ENCODE results near the gene TANC1.

The TANC1 gene

DNA sequence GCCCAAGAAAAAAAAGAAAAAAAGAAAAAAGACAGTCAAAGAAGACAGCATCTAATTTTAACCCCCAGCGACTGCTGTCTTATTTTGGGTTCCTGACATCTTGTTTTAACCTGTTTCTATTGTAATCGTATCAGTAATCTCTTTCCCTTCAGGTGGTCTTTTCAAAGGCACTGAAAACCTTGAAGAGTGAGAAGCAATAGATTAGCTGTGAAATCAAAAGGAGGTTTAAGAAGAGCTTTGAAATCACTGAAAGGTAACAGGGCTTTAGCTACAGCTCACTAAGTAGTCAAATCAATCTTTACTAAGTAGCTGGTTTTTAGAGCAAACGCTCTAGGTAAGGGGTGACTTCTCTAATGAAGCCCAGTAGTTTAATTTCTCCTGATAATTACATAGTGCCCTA is 5.4 kb upstream of the TANC1 start:
- peak; percentile 5 for DNase-seq

DNA sequence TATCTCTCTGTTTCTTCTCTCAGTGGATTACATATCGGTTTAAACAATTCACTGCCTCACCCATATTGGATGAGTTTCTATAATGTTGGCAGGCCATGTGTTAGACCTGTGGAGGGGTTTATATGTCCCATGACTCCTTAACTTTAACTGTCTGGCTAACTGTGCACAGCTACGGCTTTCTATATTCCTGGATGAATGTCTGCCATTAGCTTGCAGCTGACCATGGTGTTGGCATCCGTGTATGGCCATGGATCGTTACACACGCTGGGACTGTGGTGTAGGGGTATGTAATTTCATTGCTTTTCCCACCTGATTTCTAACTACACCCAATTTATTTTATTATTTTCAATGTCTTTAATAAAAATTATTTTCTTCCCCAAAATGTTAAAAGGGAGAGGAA is 3.3 kb upstream of the TANC1 start:
- DNase-seq: peak; percentile 8

DNA sequence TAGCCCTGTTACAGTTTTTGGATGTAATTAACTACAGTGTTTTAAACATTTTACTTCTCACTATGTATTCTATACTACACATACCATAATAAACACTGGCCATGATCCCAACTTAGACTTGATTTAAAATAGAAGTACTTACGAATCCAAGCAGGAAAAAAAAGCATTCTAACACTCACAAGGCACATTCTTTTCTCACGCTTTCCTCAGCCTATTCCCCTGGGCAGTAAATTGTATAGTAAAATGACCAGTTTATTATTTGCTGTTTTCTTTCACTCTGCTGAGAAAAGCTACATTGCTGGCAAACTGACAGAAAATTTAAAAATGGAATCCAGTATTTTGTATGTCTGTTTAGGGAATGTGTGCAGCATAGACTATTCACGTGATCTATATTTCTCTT is 2.8 kb upstream of the TANC1 start:
- no peak for DNase-seq

DNA sequence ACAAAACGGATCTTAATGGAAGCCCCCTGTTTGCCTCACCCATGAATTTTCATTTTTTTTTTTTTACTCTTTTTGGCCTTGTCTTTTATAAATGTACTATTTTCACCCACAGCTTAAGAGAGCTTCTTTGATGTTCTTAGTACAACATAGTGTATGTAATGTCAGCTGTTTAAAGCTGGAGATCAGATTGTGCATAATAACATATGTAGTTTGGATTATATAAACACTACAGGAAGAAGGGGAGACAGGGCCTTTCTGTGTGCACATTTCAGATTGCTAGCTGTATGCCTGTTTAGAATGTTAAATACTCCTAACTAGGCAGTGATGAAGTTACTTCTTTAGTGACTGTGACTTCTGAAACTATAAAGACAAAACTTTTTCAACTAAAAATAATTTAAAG is 2.1 kb upstream of the TANC1 start:
- DNase-seq: no peak

DNA sequence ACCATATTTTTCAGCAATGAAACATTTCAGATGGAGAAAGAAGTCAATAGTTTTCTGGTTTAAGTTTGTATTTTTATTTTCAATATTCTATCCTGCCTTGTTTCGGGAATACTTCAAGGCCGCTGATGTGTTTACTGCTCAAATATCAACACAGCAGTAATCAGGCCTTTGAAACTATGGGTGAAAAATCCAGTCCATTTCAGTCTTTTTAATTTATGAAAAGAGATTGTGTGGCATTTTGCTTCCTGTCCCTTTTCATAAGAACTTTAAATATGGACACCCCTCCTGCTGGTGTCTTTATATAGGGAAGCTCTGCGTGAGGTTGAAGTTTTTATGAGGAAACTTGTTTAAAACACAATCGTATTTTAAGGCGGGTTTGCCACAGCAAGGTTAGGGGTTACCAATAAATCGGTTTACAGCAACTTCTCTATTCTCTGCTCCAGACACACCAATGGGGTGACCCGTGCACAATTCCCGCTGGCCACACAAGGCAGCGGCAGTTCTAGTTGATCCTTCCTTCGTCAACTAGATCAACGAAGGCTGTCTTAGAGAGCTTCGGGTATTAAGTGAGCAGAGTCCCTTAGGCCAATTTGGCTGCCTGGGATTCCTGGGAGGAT is 1.2 kb upstream of the TANC1 start:
- DNase-seq: no peak

DNA sequence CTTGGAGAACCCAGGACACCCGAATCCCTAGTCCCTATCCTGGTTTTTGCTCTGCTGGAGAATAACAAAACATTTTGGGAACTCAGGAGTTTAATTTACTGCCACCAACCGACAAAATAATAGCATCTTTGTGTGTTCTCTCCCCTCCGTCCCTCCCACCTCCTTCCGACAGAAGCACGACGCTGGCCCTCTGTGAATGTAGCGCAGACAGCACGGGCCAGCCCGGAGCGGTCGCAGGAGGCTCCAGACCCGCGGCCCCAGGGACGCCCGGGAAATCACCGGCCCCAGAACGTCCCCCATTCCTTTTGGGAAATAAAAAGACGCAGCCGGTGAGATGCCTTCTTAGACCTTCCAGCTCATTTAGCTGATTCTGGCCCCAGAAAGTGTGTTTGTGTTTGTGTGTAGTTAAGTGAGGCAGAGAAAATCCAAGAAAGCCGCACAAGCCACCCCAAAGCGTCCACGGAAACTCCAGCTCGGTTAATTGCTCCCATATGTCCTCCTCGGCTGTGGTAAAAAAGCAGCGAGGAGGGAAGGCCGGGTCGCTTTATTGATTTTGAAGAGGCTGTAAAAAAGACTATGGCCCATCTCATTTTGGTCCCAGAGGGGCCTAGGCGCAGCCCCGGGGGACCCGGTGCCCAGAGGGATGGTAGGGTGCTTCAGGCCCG is 577 bp upstream of the TANC1 start:
- peak; percentile 76 for DNase-seq

DNA sequence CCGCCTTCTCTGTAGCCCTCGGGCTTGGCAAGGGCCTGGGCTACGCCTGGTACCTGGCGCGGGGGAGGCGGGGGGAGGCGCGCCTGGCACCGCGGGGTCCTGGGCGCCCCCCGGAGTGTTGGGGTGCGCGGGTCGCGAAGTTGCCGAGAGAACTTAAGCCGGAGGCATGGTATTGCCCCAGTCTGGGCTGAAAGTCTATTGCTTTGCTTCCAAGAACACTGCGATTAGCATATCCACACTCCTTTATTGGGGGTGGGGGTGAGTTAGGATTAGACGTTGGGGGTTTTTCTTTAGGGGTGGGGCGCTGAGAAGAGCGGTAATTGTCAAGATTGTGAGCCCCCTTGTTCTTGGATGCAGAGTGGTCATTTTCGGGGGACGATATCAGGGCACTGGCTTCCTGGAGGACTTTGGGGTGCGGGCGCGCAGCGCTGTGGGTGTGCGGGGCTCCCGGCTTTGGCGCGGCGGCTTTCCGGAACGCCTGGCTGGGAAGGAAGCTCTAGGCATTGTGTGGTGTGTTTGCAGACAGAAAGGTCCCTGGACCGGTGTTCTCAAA is 798 bp downstream of the TANC1 start:
- DNase-seq: no peak

DNA sequence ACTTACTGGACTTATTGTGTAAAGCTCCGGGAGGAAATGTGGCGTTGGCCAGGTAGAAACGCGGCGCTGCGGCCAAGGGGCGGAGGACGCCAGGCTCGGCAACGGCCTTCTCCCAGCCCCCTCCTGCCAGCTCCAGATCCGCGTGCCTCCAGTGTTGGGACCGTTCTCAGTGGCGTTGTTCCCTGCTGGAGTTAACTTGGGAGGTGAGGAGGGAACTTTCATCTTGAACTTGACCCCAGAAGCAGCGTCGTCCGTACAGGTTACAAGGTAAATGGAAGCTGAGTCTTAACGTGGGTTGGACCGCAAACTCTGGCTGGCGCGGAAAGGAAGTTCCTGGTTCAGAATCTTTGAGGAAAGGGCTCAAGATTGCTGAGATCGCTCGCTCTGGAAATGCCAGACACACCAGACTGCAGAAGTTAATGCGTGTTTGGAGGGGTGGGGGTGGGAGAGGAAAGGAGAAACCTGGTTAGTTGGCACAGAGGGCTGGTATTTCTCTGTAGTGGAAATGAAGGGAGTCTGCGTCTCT is 1.3 kb downstream of the TANC1 start:
- peak; percentile 57 for DNase-seq

DNA sequence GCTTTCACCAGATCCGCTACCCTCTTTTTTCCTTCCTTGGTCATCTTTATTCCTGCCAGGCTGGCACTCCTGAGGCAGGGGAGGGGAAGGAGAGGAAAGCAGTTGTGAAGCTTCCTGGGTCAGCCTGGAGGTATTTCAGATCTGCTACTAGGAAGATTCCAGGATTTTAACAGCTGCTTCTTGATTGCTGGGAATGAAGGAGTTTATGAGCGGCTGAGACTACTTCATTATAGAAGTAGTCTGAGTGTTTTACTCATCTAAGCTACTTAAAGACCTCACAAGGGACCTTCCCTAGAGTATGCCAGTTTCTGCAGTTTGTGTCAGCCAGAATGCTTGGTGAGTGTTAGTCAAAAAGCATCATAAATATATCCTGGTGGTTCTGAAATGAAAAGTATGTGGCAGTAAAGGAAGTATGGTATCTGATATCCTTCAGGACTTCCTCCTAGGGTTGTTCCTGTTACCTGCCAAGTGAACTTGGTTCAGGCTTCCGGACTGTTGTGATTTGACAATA is 1.9 kb downstream of the TANC1 start:
- peak; percentile 55 for DNase-seq

DNA sequence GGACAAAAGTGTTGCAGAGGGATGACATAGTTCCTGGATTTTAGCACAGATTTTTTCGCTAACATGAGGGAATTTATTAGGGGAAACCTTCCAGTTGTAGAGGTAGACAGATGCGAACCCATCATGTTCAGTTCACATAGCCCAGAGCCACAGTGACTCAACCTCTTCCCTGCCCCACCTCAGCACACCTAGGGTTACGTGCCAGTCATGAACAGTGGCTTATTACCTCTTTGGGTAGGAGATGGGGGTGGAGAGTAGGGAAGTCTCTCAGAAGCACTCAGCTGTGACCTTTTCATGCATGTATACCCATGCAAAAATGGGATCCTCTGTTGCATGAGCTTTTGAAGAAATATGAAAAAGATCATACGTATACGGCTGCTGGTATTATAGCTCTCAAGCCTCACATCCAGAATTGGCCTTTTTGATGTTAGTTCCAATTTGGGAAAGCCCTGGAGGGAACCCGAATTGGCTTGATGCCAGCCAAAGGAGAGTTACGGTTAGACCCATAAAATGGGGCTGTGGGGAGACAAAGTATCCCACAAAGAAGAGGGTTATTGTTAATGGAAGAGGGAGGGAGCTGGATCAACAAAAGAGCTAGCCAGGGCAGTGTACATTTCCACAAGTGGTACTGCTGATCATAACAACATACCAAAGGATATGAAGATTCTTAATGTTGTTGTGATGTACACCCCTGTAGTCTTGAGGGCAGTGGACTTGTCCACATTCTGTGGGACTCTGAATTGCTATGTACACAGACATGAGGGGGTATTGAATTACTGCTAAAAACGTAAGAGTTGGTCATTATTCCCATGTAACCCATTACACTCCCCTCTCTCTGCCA is 4.9 kb downstream of the TANC1 start:
- peak; percentile 93 for DNase-seq

DNA sequence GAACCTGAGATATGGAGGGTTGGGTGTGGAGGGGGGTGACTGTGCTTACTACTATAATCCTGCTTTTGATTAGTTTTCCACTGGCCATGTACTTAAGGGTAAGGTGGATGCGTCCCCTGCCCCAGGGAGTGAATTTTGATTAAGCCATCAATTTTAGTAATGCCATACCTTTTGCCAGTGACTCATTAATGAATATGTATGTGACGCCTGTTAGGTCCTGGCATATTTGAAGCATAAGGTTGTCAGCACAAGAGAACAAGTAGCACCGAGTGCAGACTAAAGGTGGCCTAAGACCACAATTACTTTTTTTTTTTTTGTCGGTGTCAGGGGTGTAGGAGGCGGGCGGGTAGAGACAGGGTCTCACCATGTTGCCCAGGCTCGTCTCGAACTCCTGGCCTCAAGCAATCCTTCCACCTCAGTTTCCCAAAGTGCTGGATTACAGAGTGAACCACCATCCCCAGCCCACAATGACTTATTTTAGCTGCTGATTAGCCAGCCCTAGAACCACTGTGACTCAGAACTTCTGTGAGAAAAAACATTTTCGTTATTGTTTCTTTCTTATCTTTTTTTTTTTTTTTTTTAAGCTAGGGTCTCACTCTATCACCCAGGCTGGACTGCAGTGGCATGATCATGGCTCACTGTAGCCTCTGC is 7.0 kb downstream of the TANC1 start:
- DNase-seq: no peak

DNA sequence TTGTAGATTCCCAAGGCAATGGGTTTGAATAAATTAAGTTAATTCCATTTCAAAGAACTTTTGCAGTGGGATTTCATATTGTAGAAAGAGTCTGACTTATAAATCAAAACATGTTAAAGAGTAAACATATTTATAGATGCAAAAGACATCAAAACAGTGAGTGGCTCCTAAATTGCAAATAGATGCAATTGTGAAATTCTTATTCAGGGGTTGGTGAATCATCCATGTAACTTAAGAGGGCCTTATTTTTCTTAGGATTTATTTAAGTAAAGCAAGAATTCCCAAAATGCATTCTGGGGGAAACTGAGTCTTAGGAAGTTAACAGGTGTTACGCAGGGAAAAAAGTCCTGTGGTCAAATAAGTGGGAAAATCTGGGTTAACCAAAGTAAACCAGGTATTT is 11.3 kb downstream of the TANC1 start:
- no peak for DNase-seq

DNA sequence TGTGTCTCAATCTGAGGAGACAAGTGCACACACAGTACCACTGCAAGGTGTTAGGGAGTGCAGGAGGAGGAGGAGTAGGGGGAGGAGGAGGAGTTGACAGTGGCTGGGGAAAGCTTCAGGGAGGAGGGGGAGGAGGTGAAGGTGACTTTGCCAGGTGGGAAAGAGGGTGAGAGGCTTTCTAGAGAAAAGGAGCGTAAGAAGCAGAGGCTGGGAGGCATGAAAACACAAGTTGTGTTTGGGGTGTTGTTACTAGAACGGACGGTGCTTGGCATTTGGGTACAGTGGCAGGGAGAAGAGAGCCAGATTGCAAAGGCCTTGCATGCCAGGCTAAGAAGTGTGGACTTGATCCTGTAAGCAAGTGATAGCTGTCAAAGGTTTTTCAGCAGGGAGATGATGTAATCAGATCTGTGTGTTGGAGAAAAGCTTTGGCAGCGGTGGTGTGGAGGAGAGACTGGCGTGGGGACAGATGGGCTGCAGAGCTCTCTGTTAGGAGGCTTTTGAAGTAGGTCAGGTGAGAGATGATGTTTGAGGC is 16.2 kb downstream of the TANC1 start:
- DNase-seq: peak; percentile 69

DNA sequence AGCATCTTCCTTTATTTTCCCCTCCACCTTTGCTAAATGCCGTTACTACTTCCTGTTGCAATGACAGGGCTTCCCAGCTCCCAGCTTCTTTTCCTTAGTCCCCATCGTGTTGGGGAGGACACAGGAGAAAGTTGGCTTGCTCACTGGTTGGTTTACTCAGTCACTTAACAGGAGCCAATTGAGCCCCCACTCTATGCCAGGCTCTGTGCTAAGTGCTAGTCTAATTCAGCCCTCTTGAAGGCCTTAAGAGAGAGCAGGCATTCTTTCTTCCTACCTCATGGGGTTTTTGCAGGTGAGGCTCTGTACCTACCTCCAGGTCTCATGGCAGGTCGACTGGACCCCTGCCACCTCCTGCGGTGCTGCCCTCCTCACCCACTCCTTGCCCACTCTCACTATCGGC is 20.1 kb downstream of the TANC1 start:
- DNase-seq: no peak

DNA sequence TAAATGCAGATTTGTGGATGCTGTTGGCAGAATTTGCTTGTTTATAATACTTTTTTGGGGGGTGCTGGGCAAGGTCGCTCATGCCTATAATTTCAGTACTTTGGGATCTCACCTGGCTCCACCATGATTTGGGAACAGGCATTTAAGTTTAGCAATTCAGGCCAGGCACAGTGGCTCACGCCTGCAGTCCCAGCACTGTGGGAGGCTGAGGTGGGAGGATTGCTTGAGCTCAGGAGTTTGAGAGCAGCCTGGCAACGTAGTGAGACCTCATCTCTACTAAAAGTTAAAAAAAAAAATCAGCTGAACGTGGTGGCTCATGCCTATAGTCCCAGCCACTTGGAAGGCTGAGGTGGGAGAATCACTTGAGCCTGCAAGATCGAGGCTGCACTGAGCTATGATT is 20.7 kb downstream of the TANC1 start:
- DNase-seq: no peak

DNA sequence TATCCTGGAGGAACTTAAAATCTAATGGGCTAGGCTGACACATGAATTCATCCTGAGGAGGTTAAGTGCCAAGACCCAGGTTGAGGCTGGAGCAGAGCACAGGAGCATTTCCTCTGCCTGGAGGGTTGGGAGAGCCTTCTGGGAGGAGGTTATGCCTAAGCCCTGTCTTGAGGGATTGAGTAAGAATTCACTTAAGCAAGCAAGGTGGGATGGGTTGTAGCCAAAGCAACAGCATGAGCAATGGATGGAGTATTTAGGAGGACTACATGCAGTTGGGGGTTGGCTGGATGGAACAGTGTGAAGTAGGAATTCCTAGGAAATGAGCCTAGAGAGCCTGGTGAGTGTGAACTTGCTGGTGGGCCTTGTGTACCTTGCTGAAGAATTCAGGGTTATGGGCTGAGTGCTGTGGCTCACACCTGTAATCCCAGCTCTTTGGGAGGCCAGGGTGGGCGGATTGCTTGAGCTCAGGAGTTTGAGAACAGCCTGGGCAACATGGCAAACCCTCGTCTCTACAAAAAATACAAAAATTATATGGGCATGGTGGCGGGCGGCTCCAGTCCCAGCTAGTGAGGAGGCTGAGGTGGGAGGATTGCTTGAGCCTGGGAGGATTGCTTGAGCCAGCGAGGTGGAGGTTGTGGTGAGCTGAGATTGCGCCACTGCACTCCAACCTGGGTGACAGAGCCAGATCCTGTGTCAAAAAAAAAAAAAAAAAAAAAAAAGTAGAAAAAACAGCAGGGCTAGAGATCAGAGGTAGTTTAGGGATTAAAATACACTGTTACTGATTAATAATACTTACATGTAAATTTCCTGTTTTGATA is 22.2 kb downstream of the TANC1 start:
- DNase-seq: no peak

DNA sequence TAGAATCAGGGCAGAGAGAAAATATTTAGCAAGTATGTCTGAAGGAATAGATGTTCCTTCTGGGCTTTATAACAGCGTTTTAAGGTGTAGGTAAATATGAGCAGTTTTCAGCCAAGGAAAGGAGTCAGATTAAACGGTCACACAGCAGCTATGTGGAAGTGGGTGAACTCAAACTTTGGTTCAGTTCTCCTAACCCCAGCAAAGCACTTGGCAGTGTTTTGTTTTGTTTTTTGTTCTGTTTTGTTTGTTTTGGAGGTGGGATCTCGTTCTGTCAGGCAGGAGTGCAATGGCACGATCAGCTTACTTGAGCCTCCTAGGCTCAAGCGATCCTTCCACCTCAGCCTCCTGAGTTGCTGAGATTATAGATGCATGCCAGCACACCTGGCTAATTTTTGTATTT is 24.6 kb downstream of the TANC1 start:
- no peak for DNase-seq

DNA sequence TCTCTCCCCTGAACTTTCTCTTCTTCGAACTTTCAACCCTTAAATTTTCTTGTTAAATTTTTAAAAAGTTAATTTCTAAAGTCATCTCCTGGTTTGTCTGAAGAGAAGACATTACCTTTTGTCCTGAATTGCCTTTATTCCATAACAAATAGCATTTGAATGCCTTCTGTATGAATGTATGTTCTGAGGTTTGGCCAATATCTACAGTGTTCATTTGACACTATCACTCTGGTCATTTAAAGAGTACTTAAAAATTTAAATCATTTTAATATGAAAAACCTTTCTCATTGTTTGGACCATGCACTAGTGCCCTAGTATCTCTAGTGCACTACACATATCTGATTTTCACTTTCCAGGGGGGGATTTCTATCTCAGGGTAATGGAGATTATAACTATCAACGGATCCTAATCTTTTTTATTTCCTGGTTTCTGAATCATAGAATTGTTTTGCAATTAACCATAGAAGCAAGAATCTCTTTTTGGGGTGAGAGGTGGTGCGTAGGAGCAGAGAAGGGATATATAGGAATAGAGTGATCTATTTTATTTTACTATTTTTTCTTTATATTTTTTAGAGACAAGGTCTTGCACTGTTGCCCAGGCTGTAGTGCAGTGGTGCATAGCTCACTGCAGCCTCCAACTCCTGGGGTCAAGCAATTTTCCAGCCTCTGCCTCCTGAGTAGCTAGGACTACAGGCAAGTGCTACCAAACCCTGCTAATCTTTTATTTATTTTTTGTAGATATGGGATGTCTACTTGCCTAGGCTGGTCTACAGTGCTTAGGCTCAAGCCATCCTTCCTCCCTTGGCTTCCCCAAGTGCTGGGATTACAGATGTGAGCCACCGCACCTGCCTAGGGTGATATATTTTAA is 25.5 kb downstream of the TANC1 start:
- DNase-seq: no peak

DNA sequence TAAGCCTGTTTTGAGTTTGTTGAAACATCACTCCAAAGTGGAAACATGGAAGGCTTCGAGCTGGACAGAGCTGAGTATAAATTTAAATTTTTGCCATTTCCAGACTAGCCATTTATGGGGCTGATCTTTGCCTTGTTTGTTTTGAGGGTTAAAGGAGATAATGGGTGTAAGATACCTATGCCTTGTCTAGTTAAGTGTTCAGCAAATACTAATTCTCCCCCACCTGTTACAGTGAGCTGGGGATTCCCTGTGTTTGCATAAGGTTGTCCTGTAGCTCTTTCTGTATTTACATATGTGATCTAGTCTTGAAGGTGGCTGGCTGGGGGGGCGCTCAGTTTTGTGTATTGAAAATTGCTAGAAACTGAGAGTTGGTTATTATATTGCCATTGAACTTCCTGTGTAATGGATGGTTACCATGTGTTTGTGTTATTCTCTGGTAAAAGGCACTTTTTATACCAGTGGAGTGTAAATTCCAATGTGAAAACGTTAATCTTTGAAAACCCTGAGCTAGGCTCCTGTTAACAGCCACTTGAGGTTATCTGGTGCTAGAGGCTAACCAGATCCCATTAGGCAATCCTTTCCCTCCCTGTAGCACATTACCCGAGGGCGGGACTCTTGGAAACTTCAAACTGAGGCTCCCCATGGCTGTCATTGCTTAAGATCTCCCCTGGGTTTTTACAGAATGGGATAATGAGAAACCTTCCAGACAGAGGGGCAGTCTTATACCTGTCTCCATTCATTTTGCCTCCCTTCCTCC is 26.7 kb downstream of the TANC1 start:
- DNase-seq: peak; percentile 78

DNA sequence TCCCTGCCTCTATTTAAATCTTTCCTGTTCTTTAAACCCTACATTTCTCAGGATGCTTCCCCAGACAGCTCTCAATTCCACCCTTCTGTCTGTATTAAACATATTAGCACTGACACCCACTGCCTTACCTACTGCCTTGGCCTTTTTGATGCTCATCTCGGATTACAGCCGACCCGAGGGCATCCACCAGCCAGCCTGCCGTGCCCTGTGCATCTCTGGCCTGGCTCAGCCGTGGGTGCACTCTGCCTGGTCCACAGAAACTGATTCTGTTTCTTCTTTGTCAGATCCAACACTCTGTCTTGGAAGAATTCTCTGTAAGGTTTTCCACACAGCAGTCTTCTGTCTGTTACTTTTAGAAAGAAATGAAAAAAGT is 27.2 kb downstream of the TANC1 start:
- DNase-seq: peak; percentile 65
